ENCODE data around the gene FARSB. TPM values are rescaled to one million over a fixed set of nuclear protein-coding genes. Genes with fewer than 3 reads are reported as not detected.
"Not testable (repeated sequence)": the region's sequence is repeated elsewhere in the genome, so short reads cannot be mapped to it uniquely, and the experiment has no call there.

FARSB gene
- 10 to 100 TPM; 25.7 to 31.3 (median 28.9) TPM for polyA plus RNA-seq (ENCODE audit: insufficient read length in 3 of 3)

DNA sequence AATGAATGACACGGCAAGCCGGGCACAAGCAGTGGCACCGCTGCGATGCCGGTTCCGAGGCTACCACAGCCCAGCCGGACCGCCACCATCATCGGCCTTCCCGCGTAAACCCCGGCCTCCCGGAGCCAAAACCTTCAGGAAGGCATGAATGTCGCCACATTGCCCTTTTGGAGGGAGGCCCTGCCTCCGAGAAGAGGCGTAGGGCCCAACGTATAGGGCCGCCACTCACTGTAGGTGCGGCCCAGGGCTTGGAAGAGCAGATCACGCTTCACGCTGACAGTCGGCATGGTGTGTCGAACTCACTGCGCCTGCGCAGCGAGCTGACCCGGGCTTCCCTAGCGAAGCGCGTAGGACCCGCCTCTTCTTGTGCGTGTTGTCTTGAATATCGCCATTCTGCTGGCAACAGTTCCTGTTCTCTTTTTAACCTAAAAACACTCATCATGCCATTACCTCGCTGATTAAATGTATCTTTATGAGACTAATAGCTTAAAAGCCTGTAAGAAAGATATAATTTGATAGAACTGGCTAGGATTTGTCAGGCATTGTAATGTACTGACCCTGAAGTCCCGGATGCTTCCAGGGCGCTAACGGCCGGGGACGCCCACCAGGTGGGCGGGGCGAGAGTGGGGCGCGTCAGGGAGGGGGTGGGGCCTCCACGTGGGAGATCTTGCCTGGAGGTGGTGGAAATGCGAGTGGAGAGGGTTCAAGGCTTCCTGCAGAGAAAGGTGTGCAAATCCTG lies at the start of gene FARSB:
TSS of gene FARSB (minus strand) at position 306 of the 739 bp plus-strand sequence. CDS start at position 287, 19 bp downstream.
- DNase-seq (ENCODE audit: low read depth in 3 of 3, low spot score in 2 of 3) = peak; percentile 93 to 98 (median 96)

DNA sequence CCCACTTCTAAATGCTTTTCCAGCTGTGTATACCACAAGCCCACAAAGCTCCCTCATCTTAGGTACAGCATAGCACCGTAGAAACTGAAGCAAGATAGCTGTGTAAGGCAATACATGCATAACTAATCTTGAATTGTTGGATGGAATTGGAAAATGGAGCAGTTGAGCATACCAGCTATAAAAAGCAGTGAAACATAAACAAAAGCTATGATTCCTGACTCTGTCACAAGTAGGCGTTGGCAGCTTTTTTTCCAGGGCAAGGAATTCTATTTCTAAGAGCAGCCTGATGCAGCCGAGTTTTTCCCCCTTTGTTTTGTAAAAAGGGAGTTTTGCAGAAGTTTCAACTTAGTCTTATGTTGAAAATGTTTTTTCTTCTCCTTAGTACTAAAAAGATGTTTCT lies 48.0 kb upstream of the FARSB start:
- no peak for DNase-seq (ENCODE audit: low read depth in 3 of 3, low spot score in 2 of 3)

DNA sequence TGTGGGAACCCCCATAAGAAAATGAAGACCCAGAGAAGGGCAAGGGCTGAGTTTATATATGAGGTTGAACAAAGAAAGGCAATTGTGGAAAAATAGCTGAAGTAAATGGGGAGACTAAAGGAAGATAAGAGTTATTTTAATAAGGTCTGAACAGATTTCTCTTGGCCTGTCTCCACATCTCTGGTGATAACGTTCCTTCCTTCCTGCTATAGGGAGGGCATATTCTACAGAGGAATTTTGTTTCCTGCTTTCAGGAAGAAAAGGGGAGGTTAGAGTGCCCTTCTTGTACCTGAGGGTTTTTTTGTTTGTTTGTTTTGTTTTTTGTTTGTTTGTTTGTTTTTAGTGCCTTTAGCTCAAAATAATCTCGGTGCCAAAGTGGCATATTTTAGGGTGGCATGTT lies 47.2 kb upstream of the FARSB start:
- DNase-seq (ENCODE audit: low read depth in 3 of 3, low spot score in 2 of 3) = no peak

DNA sequence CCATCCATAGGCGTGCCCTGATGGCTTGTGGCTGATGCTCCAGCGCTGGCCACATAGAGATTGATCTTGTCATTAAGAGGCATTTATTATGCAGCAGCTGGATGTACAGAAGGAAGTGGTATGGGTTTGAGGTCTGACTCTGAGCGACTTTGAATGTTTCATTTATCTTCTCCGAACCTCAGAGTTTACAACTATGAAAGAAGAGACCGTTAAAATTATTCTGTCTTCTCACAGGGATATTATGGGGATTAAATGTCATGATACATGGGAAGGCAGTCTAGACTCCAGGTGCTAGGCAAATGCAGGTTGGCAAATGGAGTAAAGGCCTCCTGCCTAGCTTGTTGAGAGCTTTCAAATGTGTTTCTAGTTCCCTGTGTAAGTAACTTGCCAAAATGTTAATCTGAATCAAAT lies 45.8 kb upstream of the FARSB start:
- no peak for DNase-seq (ENCODE audit: low read depth in 3 of 3, low spot score in 2 of 3)

DNA sequence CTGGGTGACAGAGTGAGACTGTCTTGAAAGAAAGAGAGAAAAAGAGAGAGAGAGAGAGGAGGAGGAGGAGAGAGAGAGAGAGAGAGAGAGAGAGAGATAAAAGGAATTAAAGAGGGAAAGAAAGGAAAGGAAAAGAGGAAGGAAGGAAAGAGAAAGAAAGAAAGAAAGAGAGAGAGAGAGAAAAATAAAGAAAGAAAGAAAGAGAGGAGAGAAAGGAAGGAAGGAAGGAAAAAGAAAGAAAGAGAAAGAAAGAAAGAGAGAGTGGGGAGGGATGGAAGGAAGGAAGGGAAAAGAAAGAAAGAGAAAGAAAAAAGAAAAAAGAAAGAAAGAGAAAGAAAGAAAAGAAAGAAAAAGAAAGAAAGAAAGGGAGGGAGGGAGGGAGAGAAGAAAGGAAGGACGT lies 45.3 kb upstream of the FARSB start:
- DNase-seq (ENCODE audit: low read depth in 3 of 3, low spot score in 2 of 3) = no peak

DNA sequence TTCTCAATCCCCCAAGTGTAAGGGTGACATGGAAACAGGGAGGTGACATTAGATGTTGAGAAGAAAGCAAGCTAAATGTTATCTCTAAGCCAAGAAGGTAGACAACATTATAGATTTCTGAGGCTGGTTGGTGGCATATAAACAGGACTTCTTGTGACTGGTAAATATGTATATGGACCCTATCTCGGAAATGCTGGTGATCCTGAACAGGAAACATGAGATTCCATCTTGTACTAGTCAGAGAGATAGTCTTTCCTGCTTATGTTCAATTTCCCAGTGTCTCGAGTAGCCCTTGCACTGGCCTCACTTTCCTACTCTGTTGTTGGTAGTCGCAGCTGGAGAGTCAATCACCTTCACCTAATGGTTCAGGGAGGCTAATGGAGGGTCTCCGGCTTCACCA lies 42.4 kb upstream of the FARSB start:
- no peak for DNase-seq (ENCODE audit: low read depth in 3 of 3, low spot score in 2 of 3)

DNA sequence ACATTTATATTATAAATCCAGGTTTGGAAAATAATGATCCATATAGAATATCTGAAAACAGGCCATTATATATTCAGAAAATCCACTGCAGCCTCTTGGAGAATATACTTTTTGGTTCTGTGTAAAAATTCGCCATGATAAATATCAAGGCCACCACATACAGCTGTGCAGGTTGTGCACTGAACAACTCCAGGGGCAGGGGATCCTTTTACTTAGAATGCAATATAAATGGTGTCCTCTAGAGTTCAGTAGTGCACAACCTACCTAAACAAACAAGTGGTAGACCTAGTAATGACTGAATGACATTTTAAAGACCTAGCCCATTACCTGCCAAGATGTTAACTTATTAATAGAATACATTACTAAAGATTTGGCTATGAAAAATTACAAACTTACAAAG lies 37.9 kb upstream of the FARSB start:
- no peak for DNase-seq (ENCODE audit: low read depth in 3 of 3, low spot score in 2 of 3)

DNA sequence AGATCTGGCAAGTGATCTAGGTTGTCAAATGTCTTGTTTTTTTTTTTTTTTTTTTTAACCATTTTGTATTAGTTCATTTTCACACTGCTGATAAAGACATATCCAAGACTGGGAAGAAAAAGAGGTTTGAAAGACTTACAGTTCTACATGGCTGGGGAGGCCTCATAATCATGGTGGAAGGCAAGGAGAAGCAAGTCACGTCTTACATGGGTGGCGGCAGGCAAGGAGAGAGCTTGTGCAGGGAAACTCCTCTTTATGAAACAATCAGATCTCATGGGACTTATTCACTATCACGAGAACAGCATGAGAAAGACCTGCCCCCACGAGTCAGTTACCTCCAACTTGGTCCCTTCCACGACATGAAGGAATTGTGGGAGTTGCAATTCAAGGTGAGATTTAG lies 37.5 kb upstream of the FARSB start:
- DNase-seq (ENCODE audit: low read depth in 3 of 3, low spot score in 2 of 3) = not testable (repeated sequence)

DNA sequence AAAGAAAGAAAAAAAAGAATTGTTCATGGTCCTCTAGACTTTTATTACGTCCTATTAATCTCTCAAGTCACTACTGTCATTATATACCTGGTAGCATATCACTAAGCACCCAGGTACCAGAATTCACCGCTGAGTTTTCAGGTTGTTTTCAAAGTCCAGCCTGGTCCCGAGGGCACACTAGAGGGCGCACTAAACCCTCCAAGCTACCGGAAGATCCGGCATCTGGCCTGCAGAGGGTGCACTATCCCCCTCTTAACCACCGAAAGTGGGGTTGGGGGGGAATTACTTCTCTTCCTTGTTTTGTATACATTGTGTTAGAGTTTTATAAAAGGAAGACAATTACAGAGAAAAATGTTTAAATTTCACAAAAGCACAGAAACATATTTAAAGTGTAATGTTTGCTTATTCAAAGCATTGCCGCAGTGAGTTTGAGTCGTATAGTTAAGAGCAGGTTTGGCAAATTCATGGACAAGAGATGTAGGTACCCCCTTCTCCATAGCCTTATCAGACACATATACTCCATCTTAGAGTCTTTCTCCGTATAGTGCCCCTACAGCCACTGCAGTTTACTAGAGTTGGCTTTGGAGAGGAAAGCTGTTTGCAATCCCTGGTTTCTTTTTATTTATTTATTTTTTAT lies 34.8 kb upstream of the FARSB start:
- peak in 1 of 3 donors; percentile 41 for DNase-seq (ENCODE audit: low read depth in 3 of 3, low spot score in 2 of 3)

DNA sequence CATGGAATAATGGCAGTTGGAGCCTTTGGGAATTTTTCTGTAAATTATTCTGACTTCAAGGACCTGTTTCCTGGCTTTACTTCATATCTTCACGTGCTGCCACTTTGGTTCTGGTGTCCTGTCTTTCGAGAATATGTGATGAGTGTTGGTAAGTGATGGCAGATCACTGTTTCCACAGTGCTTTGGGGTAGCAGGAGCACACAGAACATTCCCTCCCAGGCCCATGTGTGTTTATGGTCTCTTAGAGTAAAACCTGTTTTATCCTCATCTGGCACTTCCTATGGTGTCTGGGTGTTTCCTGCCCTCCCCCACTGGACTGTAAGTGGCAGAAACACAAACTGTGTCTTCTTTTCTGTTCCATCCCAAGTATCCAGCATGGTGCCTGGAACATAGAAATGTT lies 33.4 kb upstream of the FARSB start:
- DNase-seq (ENCODE audit: low read depth in 3 of 3, low spot score in 2 of 3) = no peak

DNA sequence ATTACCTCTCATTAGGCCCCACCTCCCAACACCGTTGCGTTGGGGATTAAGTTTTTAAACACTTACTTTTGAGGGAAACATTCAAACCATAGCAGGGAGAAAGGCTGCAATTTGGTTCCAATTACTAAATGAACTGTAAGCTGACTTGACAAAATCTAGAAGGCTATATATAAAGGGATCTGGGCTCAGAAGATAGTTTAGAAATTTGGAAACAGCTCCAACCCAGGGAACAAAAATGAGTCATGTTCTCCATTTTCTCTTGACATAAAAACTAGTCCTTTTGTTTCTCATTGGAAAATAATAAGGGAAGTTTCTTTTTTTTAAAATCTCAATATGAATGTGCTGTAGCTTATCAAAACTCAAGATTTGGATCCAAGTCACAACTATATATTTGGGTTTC lies 33.0 kb upstream of the FARSB start:
- no peak for DNase-seq (ENCODE audit: low read depth in 3 of 3, low spot score in 2 of 3)

DNA sequence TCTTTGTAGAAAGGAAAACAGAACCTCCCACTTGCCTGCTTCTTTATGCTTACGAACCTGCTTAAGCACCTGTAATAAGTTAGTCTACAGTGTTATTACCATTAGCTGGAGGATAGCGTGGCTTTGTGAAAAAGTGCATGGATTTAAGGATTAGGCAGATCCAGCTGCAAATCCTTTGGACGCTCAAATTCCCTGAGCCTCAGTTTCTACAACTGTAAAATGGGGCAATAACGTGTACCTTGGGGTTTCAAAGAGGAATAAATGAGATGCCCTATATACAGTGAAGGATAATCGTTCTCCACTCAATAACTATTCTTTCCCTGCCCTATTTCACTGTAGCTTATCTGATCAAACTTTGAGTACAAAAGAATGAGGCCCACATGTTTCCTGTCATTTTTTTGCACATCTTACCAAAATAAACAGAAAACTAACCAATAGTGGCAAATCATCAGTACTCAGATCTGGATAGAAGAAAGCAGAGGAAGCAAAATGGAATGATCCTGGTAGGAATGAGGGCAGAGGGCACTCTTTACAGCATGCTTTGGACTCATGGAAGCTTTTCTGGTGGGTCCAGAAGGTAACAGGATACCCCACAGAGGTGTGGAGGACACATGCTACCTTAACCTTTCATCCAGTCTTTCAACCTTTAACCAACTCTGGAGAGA lies 30.3 kb upstream of the FARSB start:
- no peak for DNase-seq (ENCODE audit: low read depth in 3 of 3, low spot score in 2 of 3)

DNA sequence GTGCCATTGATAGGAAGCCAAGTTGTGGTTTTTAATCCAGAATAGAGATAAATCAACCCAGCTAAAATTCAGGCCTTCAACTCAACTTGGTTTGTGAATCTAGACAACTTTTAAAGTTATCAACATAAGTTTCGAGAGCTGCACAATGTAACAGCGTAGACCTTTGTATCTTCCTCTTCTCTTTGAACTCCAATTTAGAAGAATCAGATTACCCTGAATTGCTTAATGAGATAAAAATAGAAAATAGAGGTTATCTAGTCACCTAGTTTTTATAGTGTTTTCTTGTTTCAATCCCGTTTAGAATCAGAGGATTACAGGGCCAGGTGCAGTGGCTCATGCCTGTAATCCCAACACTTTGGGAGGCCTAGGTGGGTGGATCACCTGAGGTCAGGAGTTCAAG lies 27.9 kb upstream of the FARSB start:
- no peak for DNase-seq (ENCODE audit: low read depth in 3 of 3, low spot score in 2 of 3)

DNA sequence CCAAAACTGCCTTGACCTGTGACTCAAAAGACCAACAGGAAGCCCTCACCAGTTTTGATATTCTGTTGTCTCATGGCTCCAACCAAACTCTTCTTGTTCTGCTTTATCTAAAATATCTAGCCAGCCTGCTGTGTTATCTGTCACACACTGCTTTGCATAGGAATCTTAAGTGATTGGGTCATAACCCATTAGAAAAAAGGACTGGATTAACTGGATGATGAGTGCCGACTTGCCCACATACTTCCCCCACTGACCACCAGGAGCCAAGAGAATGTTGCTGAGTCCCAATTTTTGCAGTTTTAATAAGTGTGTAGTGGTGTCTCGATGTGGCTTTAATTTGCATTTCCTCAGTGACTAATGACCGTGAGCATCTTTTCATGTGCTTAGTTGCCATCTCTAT lies 22.1 kb upstream of the FARSB start:
- DNase-seq (ENCODE audit: low read depth in 3 of 3, low spot score in 2 of 3) = no peak

DNA sequence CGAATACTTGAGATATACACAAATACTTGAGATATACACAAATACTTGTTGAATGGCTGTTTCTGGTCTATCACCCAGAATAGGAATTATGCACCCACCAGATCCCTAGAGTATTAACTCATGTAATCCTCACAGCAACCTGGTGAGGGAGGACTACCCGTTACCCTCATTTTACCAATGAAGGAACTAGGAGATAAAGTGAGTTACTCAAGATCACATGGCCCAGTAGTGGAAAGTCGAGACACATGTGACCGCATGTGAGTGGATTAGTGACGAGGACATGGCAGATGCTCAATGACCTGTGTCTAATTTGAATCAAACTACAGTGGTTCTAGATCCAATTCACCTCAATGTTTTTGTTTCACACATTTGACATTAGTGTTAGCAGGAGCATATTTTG lies 18.0 kb upstream of the FARSB start:
- no peak for DNase-seq (ENCODE audit: low read depth in 3 of 3, low spot score in 2 of 3)

DNA sequence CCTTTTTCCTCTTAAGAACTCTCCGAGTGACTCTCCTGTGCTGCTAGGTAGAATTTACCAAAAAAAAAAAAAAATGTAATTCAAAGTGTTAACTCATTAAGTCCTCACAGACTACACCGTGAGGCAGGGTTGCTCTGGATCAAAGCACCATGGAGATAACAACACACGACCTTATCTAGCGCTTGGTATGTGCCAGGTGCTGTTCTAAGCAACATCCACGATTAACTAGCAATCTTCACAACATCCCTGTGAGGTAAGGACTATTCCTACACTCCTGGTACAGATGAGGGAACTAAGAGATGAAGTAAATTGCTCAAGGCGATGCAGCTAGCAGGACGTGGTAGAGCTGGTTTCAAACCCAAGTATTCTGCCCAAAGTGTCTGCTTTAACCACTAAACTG lies 17.4 kb upstream of the FARSB start:
- DNase-seq (ENCODE audit: low read depth in 3 of 3, low spot score in 2 of 3) = no peak

DNA sequence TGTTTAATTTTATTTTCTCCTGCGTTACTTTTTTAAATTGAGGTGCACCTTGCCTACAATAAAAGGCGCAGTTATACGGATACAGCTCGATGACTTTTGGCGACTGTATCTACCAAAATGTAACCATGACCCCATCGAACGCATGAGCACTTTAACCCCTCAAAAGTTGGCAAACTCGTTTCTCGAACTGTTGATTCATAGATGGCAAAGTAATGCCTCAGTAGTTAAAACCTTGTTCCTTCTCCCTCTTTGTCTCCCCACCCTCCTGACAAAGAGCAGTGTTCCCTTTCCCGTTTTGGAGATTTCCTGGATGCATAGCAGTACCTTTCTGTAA lies 16.1 kb upstream of the FARSB start:
- no peak for DNase-seq (ENCODE audit: low read depth in 3 of 3, low spot score in 2 of 3)

DNA sequence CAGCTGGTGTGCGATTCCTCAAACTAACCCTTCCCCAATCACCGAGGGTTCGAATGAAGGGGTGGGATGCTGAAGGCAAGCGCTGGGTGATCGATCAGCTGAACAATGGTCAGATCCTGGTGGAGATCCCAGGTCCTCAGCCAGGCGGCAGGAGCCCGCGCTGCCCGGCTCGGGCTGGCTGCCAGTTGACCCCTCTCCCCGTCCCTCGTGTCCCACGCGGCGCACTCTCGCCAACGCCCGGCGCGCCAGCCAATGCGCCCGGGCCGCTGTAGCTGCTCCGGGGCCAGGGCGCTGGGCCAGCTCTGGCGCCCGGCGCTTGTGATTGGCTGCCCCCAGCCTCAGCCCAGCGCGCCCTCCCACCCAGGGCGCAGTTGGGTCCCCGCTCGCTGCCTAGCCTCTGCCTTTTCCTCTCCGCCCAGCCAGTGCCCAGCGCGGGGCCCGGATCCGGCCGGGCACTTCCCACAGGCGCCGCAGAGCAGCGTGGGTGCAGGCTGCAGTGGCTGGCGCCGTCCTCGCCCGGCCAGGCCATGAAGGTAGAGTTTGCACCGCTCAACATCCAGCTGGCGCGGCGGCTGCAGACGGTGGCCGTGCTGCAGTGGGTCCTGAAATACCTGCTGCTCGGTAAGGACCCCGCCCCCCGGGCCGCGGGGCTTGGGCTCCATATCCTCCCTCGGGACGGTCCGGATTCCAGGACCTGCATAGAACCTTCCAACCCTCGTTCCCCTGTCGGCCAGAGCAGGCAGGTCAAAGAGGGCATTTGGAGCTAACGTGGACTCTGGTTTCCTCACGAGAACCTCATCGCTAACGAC lies 15.6 kb upstream of the FARSB start, which contains the start of gene MOGAT1:
TSS of gene MOGAT1 (plus strand) at position 400 of the 809 bp plus-strand sequence. CDS start at position 528, 128 bp downstream.
- peak in 1 of 3 donors; percentile 23 for DNase-seq (ENCODE audit: low read depth in 3 of 3, low spot score in 2 of 3)

DNA sequence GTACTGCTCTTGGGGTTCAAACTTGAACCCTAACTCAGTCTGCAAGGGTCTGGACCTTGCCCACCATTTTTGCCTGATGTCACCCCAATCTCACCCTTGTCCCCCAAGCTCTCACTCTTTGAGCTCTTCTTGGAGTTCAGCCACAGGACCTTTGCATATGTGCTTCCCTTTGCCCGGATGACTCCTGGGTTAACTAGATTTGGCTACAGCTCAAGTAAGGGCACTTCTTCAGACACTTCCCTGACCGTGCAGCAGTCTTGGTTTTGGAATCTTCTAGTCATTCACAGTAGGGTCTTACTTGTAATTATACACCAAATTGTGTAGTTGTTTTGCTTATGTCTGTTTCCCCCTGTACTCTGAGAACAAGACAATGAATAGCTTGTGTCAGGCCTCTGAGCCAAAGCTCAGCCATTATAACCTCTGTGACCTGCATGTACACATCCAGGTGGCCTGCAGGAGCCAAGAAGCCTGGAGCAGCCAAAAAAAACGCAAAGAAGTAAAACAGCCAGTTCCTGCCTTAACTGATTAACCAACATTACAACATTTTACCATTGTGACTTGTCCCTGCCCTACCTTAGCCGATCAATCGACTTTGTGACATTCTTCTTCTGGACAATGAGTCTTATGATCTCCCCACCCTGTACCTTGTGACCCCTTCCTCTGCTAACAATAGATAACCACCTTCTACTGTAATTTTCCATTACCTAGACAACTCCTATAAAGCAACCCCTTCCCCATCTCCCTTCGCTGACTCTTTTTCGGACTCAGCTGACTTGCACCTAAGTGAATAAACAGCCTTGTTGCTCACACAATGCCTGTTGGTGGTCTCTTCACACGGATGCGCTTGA lies 14.5 kb upstream of the FARSB start:
- DNase-seq (ENCODE audit: low read depth in 3 of 3, low spot score in 2 of 3) = no peak

DNA sequence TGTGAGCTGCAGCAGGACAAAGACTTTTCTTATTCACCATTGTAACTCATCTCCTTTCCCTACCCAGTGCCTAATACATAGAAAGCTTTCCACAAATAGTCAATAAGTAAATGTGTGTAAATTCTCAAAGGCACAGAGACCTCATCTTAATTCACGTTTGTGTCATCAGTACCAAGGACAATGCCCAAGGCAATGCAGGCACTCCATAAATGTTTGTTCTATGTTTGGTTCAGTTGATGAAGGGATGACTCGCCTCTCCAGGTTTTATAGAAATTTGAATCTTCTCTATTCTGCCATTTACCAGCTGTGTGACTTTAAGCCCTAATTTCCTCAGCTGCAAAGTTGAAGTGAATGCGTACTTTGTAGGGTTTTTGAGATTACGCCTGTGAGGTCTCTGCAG lies 13.5 kb upstream of the FARSB start:
- DNase-seq (ENCODE audit: low read depth in 3 of 3, low spot score in 2 of 3) = no peak
